ENCODE measurements around the gene KATNAL2.

Gene KATNAL2

GRCh38 chr18:46917108-46917802 is at the start of gene KATNAL2, which contains the start of gene PIAS2:
KATNAL2 (plus strand) TSS chr18:46917602; CDS start chr18:46946873, 29,271 bp downstream.
PIAS2 (minus strand) TSS chr18:46917507; CDS start chr18:46917345, 162 bp downstream.
- peak; percentile 23 for TF ChIP-seq CTCF (IDR thresholded peaks at IDR 0.05; ENCODE audit: extremely low read depth, missing control alignments)
- peak; percentile 94 for DNase-seq (ENCODE audit: low spot score)

GRCh38 chr18:46868169-46868921 is 49.1 kb upstream of the KATNAL2 start:
- no peak for DNase-seq (ENCODE audit: low spot score)

GRCh38 chr18:46877329-46877987 is 39.9 kb upstream of the KATNAL2 start:
- DNase-seq (ENCODE audit: low spot score), result no peak
- no peak for TF ChIP-seq CTCF (IDR thresholded peaks at IDR 0.05; ENCODE audit: extremely low read depth, missing control alignments)

More at GRCh38 chr18:46868169-46868921, 49.1 kb upstream of the KATNAL2 start:
- TF ChIP-seq CTCF (IDR thresholded peaks at IDR 0.05; ENCODE audit: extremely low read depth, missing control alignments), result no peak

- TF ChIP-seq CTCF (IDR thresholded peaks at IDR 0.05; ENCODE audit: extremely low read depth, missing control alignments), result no peak
- no peak for DNase-seq (ENCODE audit: low spot score)
Observed at GRCh38 chr18:46883180-46883579, 34.2 kb upstream of the KATNAL2 start.

GRCh38 chr18:46886893-46887292 is 30.5 kb upstream of the KATNAL2 start:
- TF ChIP-seq CTCF (IDR thresholded peaks at IDR 0.05; ENCODE audit: extremely low read depth, missing control alignments), result no peak

GRCh38 chr18:46888965-46889364 is 28.4 kb upstream of the KATNAL2 start:
- no peak for TF ChIP-seq CTCF (IDR thresholded peaks at IDR 0.05; ENCODE audit: extremely low read depth, missing control alignments)

More at GRCh38 chr18:46886893-46887292, 30.5 kb upstream of the KATNAL2 start:
- no peak for DNase-seq (ENCODE audit: low spot score)

More at GRCh38 chr18:46888965-46889364, 28.4 kb upstream of the KATNAL2 start:
- DNase-seq (ENCODE audit: low spot score), result no peak

All from GM20000 (cell line).